SK-N-MC (cell line): Measurements from ENCODE around the gene SLC4A1.

Experiments
- EZH2 ChIP-seq: fragments of 200-600 bp; sonication (generic); IDR thresholded peaks from one replicate; pipeline ENCODE4 v1.6.1; 2017; ENCODE audit warnings: antibody characterized with exemption
- POLR2AphosphoS5 ChIP-seq: IDR thresholded peaks from 2 replicates; pipeline ENCODE4 v1.6.1; 2012; ENCODE audit warnings: mild to moderate bottlenecking, low read depth, low read length, borderline replicate concordance

GRCh38 chr17:44241106-44241624 is 26.8 kb downstream of the SLC4A1 start:
- TF ChIP-seq EZH2 (no peak), POLR2AphosphoS5 (no peak)
